ENCODE data around the gene PAQR8.

The PAQR8 gene

DNA sequence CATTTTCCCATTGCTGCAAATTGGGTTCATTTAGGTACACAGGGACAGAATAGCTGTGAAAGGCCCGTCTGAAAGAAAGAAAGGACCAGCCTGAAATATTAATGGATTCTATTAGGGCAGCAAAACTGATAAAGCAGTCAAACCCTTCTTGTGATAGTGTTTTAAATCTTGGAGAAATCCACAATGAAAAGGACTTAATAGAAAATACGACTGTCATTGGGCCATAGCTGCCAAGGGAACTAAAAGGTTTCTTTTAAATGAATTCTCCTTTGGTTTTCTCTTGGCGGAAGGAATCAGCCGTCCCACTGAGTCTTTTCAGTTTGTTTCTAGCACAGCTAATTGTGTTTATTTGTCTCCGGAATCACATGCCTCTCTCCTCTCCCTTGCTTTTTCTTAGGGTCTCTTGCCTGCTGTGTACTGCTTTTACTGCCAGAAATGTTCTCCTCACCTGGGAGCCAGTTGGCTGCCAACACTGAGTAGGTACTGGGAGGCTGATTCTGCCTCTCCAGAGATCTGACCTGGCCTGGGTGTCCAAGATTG is 11.3 kb downstream of the PAQR8 start:
- no peak overlapping the region for H3K4me3 ChIP-seq (ENCODE audit: low read depth, low read length)
- TF ChIP-seq CTCF (IDR thresholded peaks at IDR 0.05; ENCODE audit: low read depth, low read length, missing control alignments): no peak
- no peak for DNase-seq (ENCODE audit: low read depth)
- in situ Hi-C loops (cut with HindIII; ENCODE audit: low sequenced_read_pairs): no loop called here

DNA sequence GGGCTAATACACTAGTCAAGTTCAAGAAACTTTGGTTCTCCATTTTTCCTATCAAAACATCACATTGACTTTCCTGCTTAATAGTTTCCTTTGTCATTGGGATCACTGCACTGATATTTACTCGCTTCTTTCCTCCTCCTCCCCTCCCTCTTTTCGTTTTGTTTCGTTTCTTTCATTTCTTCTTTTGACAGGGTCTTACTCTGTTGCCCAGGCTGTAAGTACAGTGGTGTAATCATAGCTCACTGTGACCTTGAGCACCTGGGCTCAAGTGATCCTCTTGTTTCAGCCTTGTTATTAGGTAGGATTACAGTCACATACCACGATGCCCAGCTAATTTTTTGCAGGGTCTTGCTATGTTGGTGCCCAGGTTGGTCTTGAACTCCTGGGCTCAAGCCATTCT is 12.3 kb downstream of the PAQR8 start:
- no peak for DNase-seq (ENCODE audit: low read depth)
- no peak overlapping the region for H3K4me3 ChIP-seq (ENCODE audit: low read depth, low read length)
- in situ Hi-C loops (cut with HindIII; ENCODE audit: low sequenced_read_pairs): no loop called here
- TF ChIP-seq CTCF (IDR thresholded peaks at IDR 0.05; ENCODE audit: low read depth, low read length, missing control alignments): no peak

DNA sequence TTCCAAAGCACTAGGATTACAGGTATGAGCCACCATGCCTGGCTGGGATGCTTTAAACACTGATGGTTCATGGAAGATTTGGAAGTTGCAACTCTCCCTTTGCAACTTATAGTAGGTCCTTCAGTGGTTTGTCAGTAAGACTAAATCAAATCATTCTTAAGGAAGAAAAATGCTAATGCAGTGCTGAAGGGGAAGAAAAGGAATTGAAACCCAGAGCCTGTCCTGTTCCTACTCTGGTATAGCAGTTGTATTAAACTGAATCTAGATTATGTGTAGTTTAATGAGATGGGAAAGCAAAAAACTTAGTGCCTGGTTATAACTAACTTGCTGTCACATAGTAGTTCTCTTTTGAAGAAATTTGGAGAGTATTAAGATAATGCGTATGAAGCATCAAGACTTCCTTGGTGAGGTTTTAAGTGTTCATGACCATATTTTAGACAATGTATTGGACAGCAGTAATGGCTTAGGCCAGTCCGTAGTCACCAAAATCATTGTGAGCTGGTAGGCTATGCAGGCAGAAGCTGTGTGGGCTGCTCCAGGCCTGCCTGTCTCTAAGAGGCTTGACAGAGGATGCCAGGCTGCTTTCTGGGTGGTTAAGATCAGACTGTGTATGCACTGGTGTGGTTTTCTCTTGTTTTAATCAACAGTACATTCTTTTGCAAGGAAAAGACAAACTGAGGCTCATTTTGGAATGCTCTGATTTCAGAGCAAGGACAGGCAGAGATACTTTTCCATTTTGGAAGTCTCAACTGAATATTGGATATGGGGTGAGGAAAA is 14.0 kb downstream of the PAQR8 start:
- no peak for TF ChIP-seq CTCF (IDR thresholded peaks at IDR 0.05; ENCODE audit: low read depth, low read length, missing control alignments)
- in situ Hi-C loops (cut with HindIII; ENCODE audit: low sequenced_read_pairs): no loop called here
- no peak for DNase-seq (ENCODE audit: low read depth)
- H3K4me3 ChIP-seq (ENCODE audit: low read depth, low read length): no peak overlapping the region

DNA sequence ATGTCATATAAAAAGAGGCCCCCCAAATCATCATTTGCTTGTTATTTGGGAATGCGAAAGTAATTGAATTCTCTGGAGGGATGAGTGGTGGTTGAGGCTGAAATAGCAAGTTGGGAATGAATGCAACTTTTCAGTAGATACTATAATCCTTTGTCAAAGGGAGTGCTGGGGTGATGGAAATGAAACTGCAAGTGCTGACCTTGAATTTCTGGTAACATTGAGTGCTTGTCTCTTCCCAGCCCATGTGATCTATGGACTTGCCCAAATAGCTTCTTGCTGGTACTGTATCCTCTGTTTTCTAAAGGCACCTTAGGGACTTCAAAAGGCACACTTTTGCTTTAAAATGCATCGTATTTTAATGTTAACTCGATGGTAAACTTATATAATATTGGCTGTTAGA is 14.8 kb downstream of the PAQR8 start:
- no peak for TF ChIP-seq CTCF (IDR thresholded peaks at IDR 0.05; ENCODE audit: low read depth, low read length, missing control alignments)
- no peak overlapping the region for H3K4me3 ChIP-seq (ENCODE audit: low read depth, low read length)
- in situ Hi-C loops (cut with HindIII; ENCODE audit: low sequenced_read_pairs): no loop called here
- DNase-seq (ENCODE audit: low read depth): no peak

- TF ChIP-seq CTCF (IDR thresholded peaks at IDR 0.05; ENCODE audit: low read depth, low read length, missing control alignments): no peak
- H3K4me3 ChIP-seq (ENCODE audit: low read depth, low read length): no peak overlapping the region
- DNase-seq (ENCODE audit: low read depth): no peak
- in situ Hi-C loops (cut with HindIII; ENCODE audit: low sequenced_read_pairs): no loop called here
Observed at GRCh38 chr6:52377538-52378221, 15.7 kb downstream of the PAQR8 start.

DNA sequence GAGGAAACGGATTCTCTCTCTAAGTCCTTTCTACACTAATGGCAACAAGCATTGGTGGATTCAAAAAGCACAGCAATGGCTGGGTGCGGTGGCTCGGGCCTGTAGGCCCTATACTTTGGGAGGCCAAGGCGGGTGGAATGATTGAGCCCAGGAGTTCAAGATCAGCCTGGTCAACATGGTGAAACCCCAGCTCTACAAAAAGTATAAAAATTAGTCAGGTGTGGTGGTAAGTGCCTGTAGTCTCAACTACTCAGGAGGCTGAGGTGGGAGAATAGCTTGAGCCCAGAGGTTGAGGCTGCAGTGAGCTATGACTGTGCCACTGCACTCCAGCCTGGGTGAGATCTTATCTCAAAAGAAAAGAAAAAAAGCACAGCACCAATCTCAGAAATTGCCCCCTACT is 19.3 kb downstream of the PAQR8 start:
- no peak for DNase-seq (ENCODE audit: low read depth)
- no peak overlapping the region for H3K4me3 ChIP-seq (ENCODE audit: low read depth, low read length)
- TF ChIP-seq CTCF (IDR thresholded peaks at IDR 0.05; ENCODE audit: low read depth, low read length, missing control alignments): no peak
- in situ Hi-C loops (cut with HindIII; ENCODE audit: low sequenced_read_pairs): no loop called here
